Measurements from ENCODE around the gene RRP8. TPM values are rescaled to one million over a fixed set of nuclear protein-coding genes. Genes with fewer than 3 reads are reported as not detected.

Gene RRP8
- total and polyA plus RNA-seq, 9 of the 15 experiments (the other 6 are each of a cell fraction or from before 2014, with no cell fraction given) = 5.7 to 47.3 (median 32.6) TPM

DNA sequence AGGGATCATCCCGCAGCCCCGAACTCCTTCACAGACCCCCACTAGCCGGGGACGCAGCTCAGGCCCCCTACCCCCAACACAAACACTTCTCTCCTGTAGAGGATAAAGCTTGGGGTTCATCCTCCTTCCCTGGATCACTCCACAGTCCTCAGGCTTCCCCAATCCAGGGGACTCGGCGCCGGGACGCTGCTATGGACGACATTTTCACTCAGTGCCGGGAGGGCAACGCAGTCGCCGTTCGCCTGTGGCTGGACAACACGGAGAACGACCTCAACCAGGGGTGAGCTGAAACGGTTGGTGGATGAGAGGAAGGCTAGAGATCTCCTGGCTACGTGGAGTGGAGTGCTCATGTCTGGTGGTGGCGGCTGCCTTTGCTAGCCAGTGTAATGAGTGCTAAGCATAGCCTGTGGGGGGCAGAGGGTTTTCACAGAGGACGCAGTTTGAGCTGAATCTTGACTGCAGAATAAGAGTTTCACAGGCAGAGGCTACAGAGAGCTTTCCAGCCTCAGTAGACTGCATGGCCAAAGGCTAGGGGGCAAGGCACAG lies 738 bp upstream of the RRP8 start (continued):
- TF ChIP-seq, protein P1, sequence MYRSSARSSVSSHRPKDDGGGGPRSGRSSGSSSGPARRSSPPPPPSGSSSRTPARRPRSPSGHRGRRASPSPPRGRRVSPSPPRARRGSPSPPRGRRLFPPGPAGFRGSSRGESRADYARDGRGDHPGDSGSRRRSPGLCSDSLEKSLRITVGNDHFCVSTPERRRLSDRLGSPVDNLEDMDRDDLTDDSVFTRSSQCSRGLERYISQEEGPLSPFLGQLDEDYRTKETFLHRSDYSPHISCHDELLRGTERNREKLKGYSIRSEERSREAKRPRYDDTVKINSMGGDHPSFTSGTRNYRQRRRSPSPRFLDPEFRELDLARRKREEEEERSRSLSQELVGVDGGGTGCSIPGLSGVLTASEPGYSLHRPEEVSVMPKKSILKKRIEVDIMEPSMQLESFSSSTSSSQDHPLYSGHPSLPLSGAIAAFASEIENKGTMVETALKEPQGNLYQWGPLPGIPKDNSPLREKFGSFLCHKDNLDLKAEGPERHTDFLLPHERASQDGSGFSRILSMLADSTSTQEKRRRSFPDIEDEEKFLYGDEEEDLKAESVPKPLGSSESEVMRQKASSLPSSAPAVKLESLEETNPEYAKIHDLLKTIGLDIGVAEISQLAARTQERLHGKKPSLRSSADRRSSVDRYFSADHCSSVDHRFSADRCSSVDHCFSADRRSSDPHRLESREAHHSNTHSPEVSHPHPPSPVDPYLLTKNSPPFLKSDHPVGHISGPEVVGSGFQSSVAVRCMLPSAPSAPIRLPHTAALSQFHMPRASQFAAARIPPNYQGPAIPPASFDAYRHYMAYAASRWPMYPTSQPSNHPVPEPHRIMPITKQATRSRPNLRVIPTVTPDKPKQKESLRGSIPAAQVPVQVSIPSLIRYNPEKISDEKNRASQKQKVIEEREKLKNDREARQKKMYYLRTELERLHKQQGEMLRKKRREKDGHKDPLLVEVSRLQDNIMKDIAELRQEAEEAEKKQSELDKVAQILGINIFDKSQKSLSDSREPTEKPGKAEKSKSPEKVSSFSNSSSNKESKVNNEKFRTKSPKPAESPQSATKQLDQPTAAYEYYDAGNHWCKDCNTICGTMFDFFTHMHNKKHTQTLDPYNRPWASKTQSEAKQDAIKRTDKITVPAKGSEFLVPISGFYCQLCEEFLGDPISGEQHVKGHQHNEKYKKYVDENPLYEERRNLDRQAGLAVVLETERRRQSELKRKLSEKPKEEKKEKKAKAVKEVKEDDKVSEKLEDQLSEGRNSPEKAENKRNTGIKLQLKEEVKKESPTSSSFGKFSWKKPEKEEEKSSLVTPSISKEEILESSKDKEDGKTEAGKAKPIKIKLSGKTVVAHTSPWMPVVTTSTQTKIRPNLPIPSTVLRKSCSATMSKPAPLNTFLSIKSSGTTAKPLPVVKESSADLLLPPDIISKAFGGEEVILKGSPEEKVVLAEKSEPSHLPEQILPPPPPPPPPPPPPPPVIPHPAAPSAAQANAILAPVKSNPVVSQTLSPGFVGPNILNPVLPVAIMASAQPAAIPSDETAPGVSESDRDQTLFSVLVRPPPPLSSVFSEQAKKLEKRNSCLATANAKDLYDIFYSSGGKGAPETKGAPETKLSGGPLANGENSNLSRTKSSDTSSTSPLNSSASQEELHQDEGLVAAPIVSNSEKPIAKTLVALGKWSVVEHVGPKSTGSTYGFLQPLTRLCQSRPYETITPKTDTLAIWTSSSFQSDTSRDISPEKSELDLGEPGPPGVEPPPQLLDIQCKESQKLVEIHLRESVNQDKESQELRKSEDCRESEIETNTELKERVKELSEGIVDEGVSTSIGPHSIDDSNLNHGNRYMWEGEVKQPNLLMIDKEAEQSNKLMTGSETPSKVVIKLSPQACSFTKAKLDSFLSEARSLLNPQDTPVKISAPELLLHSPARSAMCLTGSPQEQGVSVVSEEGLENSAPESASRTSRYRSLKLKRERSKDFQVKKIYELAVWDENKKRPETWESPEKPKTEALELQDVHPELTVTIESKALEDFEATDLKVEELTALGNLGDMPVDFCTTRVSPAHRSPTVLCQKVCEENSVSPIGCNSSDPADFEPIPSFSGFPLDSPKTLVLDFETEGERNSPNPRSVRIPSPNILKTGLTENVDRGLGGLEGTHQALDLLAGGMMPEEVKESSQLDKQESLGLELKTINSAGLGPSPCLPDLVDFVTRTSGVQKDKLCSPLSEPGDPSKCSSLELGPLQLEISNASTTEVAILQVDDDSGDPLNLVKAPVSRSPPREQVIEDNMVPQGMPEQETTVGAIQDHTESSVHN (IDR thresholded peaks at IDR 0.05; ENCODE audit: borderline replicate concordance in 1 of 2, low read depth in 1 of 2) = no peak
- TF ChIP-seq RCOR1 (IDR thresholded peaks at IDR 0.05; ENCODE audit: borderline replicate concordance in 1 of 2, low read depth in 2 of 2, low read length in 2 of 2) (no peak; a peak in 1 of 4 replicates), SMARCC2 (IDR thresholded peaks at IDR 0.05; ENCODE audit: low read depth) (0 out of 2 replicates have a peak, but pooled peaks have one; percentile 10), CCAR2 (IDR thresholded peaks at IDR 0.05; ENCODE audit: low read depth, low read length) (no peak), ARID1B (IDR thresholded peaks at IDR 0.05) (no peak), ZNF232 (CRISPR knock-in tag; IDR thresholded peaks at IDR 0.05) (no peak), SRSF1 (IDR thresholded peaks at IDR 0.05; ENCODE audit: low read depth, low read length) (no peak), ZNF780A (CRISPR knock-in tag; IDR thresholded peaks at IDR 0.05) (no peak), ZNF445 (CRISPR knock-in tag; IDR thresholded peaks at IDR 0.05; ENCODE audit: low read depth) (no peak)
- TF ChIP-seq, protein P2, sequence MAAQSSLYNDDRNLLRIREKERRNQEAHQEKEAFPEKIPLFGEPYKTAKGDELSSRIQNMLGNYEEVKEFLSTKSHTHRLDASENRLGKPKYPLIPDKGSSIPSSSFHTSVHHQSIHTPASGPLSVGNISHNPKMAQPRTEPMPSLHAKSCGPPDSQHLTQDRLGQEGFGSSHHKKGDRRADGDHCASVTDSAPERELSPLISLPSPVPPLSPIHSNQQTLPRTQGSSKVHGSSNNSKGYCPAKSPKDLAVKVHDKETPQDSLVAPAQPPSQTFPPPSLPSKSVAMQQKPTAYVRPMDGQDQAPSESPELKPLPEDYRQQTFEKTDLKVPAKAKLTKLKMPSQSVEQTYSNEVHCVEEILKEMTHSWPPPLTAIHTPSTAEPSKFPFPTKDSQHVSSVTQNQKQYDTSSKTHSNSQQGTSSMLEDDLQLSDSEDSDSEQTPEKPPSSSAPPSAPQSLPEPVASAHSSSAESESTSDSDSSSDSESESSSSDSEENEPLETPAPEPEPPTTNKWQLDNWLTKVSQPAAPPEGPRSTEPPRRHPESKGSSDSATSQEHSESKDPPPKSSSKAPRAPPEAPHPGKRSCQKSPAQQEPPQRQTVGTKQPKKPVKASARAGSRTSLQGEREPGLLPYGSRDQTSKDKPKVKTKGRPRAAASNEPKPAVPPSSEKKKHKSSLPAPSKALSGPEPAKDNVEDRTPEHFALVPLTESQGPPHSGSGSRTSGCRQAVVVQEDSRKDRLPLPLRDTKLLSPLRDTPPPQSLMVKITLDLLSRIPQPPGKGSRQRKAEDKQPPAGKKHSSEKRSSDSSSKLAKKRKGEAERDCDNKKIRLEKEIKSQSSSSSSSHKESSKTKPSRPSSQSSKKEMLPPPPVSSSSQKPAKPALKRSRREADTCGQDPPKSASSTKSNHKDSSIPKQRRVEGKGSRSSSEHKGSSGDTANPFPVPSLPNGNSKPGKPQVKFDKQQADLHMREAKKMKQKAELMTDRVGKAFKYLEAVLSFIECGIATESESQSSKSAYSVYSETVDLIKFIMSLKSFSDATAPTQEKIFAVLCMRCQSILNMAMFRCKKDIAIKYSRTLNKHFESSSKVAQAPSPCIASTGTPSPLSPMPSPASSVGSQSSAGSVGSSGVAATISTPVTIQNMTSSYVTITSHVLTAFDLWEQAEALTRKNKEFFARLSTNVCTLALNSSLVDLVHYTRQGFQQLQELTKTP (IDR thresholded peaks at IDR 0.05; ENCODE audit: low read depth in 1 of 2, partially characterized antibody in 2 of 2) = no peak
- TF ChIP-seq, protein P3, sequence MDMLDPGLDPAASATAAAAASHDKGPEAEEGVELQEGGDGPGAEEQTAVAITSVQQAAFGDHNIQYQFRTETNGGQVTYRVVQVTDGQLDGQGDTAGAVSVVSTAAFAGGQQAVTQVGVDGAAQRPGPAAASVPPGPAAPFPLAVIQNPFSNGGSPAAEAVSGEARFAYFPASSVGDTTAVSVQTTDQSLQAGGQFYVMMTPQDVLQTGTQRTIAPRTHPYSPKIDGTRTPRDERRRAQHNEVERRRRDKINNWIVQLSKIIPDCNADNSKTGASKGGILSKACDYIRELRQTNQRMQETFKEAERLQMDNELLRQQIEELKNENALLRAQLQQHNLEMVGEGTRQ (CRISPR knock-in tag; IDR thresholded peaks at IDR 0.05) = no peak

All from K562 (cell line).